Activated B cell treated with CpG ODN at 0.5 μM for 24 hours (primary cell): ENCODE measurements around the gene ATP8A2. TPM values are rescaled to one million over a fixed set of nuclear protein-coding genes. Genes with fewer than 3 reads are reported as not detected.
"Not testable (repeated sequence)": the region's sequence is repeated elsewhere in the genome, so short reads cannot be mapped to it uniquely, and the experiment has no call there.

ENCODE experiments used
- ATAC-seq: fragments of 200-7000 bp; cut with Tn5 transposase; one replicate; pipeline ENCODE4 v1.10.0; 2021; ENCODE audit warnings: low read depth, mild to moderate bottlenecking, moderate library complexity
- CTCF ChIA-PET: fragments of 350-600 bp; sonication (Branson Sonifier 250); formaldehyde crosslinking; loops from one replicate; lab custom pipeline; 2021; ENCODE audit warnings: antibody characterized with exemption; lab: Charles Lee
- POLR2A ChIA-PET: fragments of 350-600 bp; sonication (Branson Sonifier 250); formaldehyde crosslinking; loops from one replicate; lab custom pipeline; 2021; ENCODE audit warnings: antibody characterized with exemption; lab: Charles Lee
- DNase-seq: peaks from one replicate; pipeline ENCODE4 v3.0.0; 2022
- H3K27ac Mint-ChIP-seq: one replicate; pipeline ENCODE4 v1.8.0; 2020; ENCODE audit warnings: mixed read lengths
- H3K27me3 Mint-ChIP-seq: one replicate; pipeline ENCODE4 v1.8.0; 2021; ENCODE audit warnings: mixed read lengths
- H3K36me3 Mint-ChIP-seq: one replicate; pipeline ENCODE4 v1.8.0; 2021; ENCODE audit warnings: low read depth, mixed read lengths
- H3K4me1 Mint-ChIP-seq: one replicate; pipeline ENCODE4 v1.8.0; 2021; ENCODE audit warnings: mixed read lengths
- H3K4me3 Mint-ChIP-seq: one replicate; pipeline ENCODE4 v1.8.0; 2020; ENCODE audit warnings: mild to moderate bottlenecking, mixed read lengths
- H3K9me3 Mint-ChIP-seq: one replicate; pipeline ENCODE4 v1.8.0; 2020; ENCODE audit warnings: mixed read lengths
- CTCF ChIP-seq: fragments of 200-600 bp; IDR thresholded peaks from one replicate; pipeline ENCODE4 v1.8.0; 2022; ENCODE audit warnings: antibody characterized with exemption, mild to moderate bottlenecking
- intact Hi-C: fragments of 100-400 bp; cut with micrococcal nuclease; formaldehyde crosslinking; loops from one replicate; pipeline ENCODE4 v1.15.1; 2024
- total RNA-seq: library from RNA; stranded (reverse); gene quantifications from 2 replicates; pipeline ENCODE4 v1.2.3, GENCODE V29; 2022

Gene ATP8A2
- total RNA-seq, 1 donor from 2014 or later = not detected

DNA sequence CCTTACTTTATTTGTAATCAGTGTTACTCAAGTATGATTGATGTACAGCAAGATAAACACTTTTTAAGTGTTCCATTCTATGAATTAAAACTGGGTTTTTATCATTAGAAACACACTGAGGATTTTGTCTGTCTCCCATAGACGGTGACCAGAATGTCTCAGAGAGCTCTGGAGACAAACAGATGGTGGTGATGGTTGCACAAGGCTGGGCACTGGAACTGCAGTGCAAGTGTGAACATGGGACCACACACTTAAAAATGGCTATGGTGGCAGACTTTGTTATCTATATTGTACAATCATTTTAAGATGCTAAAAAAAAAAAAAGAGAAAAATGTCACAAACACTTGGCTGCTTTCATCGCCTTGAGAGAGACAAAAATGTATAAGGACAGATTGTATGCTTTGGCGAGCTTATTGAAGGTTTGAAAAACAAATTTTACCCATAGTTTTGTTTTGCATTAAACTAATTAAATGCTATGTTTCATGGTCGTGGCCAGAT is 407.1 kb downstream of the ATP8A2 start:
- Mint-ChIP-seq H3K4me1 (peaks cover 8% of the 10 kb centered on the region), H3K27me3 (no peaks in the 10 kb centered on the region), H3K4me3 (no peak overlapping the region), H3K27ac (no peak overlapping the region), H3K9me3 (no peaks in the 10 kb centered on the region), H3K36me3 (no peaks in the 10 kb centered on the region)
- CTCF ChIA-PET = no interaction called here
- DNase-seq (no peak), ATAC-seq (no peak)
- TF ChIP-seq CTCF = no peak
- intact Hi-C loops = no loop called here
- POLR2A ChIA-PET = interaction anchor here (0.6 kb wide), 1 partner anchor 79 kb away, joined by 4 read pairs; no protein-coding TSS in a partner anchor

DNA sequence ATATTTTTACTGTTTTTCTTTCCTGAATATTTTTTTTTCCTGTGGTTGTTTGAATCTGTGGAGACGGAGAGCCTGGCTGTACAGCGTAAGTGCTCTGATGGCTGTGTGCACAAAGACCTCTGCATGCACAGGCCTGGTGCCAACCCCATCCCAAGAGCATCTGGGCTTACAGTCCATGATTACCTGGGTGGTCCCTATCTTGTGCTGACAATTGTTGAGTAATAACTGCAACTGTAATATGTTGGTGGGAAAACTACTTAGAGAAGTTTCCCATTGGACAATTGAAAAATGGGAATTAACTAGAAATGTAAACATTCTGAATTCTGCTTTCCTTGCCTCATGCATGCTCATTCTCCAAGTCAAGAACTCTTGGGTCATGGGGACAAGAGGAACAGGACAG is 411.3 kb downstream of the ATP8A2 start:
- CTCF ChIA-PET = no interaction called here
- H3K27ac Mint-ChIP-seq = no peak overlapping the region

GRCh38 chr13:25783601-25784024 is 411.8 kb downstream of the ATP8A2 start:
- H3K4me1 Mint-ChIP-seq = peaks cover 1% of the 10 kb centered on the region
- H3K9me3 Mint-ChIP-seq = no peaks in the 10 kb centered on the region
- no peak for TF ChIP-seq CTCF
- no peak overlapping the region for H3K27ac Mint-ChIP-seq
- intact Hi-C loops = no loop called here
- no peaks in the 10 kb centered on the region for H3K27me3 Mint-ChIP-seq
- CTCF ChIA-PET = no interaction called here
- DNase-seq = no peak
- no peak for ATAC-seq
- H3K36me3 Mint-ChIP-seq = no peaks in the 10 kb centered on the region
- POLR2A ChIA-PET = no interaction called here
- no peak overlapping the region for H3K4me3 Mint-ChIP-seq

More for the DNA sequence above, 411.3 kb downstream of the ATP8A2 start:
- Mint-ChIP-seq H3K4me1 (peaks cover 6% of the 10 kb centered on the region), H3K27me3 (no peaks in the 10 kb centered on the region), H3K36me3 (no peaks in the 10 kb centered on the region), H3K4me3 (no peak overlapping the region), H3K9me3 (no peaks in the 10 kb centered on the region)
- no peak for TF ChIP-seq CTCF
- POLR2A ChIA-PET = no interaction called here
- ATAC-seq = no peak
- intact Hi-C loops = no loop called here
- no peak for DNase-seq

GRCh38 chr13:25784119-25784518 is 412.3 kb downstream of the ATP8A2 start:
- ChIA-PET POLR2A (no interaction called here), CTCF (no interaction called here)
- no peaks in the 10 kb centered on the region for H3K4me1 Mint-ChIP-seq
- DNase-seq = no peak
- intact Hi-C loops = no loop called here
- ATAC-seq = no peak
- no peaks in the 10 kb centered on the region for H3K36me3 Mint-ChIP-seq
- TF ChIP-seq CTCF = no peak
- H3K9me3 Mint-ChIP-seq = no peaks in the 10 kb centered on the region
- H3K4me3 Mint-ChIP-seq = no peak overlapping the region
- H3K27me3 Mint-ChIP-seq = no peaks in the 10 kb centered on the region
- H3K27ac Mint-ChIP-seq = no peak overlapping the region

GRCh38 chr13:25790137-25790536 is 418.4 kb downstream of the ATP8A2 start:
- ATAC-seq, intact Hi-C loops, DNase-seq, CTCF ChIA-PET, H3K9me3 Mint-ChIP-seq, H3K4me1 Mint-ChIP-seq, POLR2A ChIA-PET, H3K36me3 Mint-ChIP-seq, H3K27ac Mint-ChIP-seq, H3K4me3 Mint-ChIP-seq, H3K27me3 Mint-ChIP-seq: not testable (repeated sequence)

GRCh38 chr13:25795277-25795676 is 423.5 kb downstream of the ATP8A2 start:
- H3K27ac Mint-ChIP-seq = no peak overlapping the region

More at GRCh38 chr13:25795277-25795676, 423.5 kb downstream of the ATP8A2 start:
- no peak for TF ChIP-seq CTCF
- Mint-ChIP-seq H3K36me3 (no peaks in the 10 kb centered on the region), H3K4me1 (no peaks in the 10 kb centered on the region), H3K9me3 (peaks cover 2% of the 10 kb centered on the region), H3K4me3 (no peak overlapping the region), H3K27me3 (no peaks in the 10 kb centered on the region)
- CTCF ChIA-PET = no interaction called here
- ATAC-seq = no peak
- intact Hi-C loops = no loop called here
- POLR2A ChIA-PET = no interaction called here
- DNase-seq = no peak
